ENCODE measurements around the gene ZBTB34. TPM values are rescaled to one million over a fixed set of nuclear protein-coding genes. Genes with fewer than 3 reads are reported as not detected.

Gene ZBTB34
- total RNA-seq, 2 experiments from 2014 or later: 2.5 to 2.9 TPM

DNA sequence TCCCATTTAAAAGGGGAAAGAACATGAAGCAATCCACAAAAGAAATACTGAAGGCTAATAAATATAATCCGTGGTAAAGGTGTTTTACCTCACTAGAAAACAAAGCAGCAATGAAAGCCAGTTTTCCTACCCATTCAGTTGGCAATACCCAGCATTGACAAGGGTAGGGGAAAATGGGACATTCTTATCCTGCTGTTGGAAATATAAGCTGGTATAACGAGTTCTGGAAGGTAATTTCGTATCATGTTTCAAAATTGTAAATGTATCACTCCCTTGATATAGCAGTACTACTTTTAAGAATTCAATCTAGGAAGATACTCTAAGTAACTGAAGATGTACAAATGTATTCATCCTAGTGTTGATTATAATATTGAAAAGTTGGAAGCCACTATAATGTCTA lies 31.2 kb downstream of the ZBTB34 start:
- Mint-ChIP-seq H3K27me3 (peaks cover 6% of the 10 kb centered on the region), H3K36me3 (ENCODE audit: low read depth) (no peaks in the 10 kb centered on the region), H3K9me3 (no peaks in the 10 kb centered on the region), H3K4me1 (ENCODE audit: low read depth) (no peaks in the 10 kb centered on the region), H3K27ac (no peak overlapping the region), H3K4me3 (no peak overlapping the region)
- no peak for ATAC-seq (ENCODE audit: poor library complexity)
- intact Hi-C loops (cut with DNase I, micrococcal nuclease): no loop called here
- Histone ChIP-seq H3K27ac (ENCODE audit: low read depth in 1 of 2, low read length in 2 of 2) (no peak overlapping the region), H3K36me3 (ENCODE audit: insufficient read depth, low read length) (no peaks in the 10 kb centered on the region), H3K4me3 (ENCODE audit: low read length) (no peak overlapping the region), H3K27me3 (ENCODE audit: control insufficient read depth in 1 of 2, insufficient read depth in 2 of 2, low read length in 2 of 2) (no peaks in the 10 kb centered on the region), H3K9me3 (ENCODE audit: control insufficient read depth in 1 of 2, insufficient read depth in 1 of 2, low read length in 2 of 2) (no peaks in the 10 kb centered on the region), H3K4me1 (ENCODE audit: insufficient read depth, low read length) (no peaks in the 10 kb centered on the region)
- TF ChIP-seq CTCF (IDR thresholded peaks at IDR 0.05): no peak
- ChIA-PET CTCF (no interaction called here), POLR2A (no interaction called here)
- DNase-seq: no peak

- no peak for ATAC-seq (ENCODE audit: poor library complexity)
- Histone ChIP-seq H3K36me3 (ENCODE audit: insufficient read depth, low read length) (no peaks in the 10 kb centered on the region), H3K27me3 (ENCODE audit: control insufficient read depth in 1 of 2, insufficient read depth in 2 of 2, low read length in 2 of 2) (peaks cover 0 to 2% of the 10 kb centered on the region in 2 experiments), H3K27ac (ENCODE audit: low read depth in 1 of 2, low read length in 2 of 2) (no peak overlapping the region), H3K4me3 (ENCODE audit: low read length) (no peak overlapping the region), H3K4me1 (ENCODE audit: insufficient read depth, low read length) (no peaks in the 10 kb centered on the region), H3K9me3 (ENCODE audit: control insufficient read depth in 1 of 2, insufficient read depth in 1 of 2, low read length in 2 of 2) (no peaks in the 10 kb centered on the region)
- TF ChIP-seq CTCF (IDR thresholded peaks at IDR 0.05): no peak
- Mint-ChIP-seq H3K27ac (no peak overlapping the region), H3K36me3 (ENCODE audit: low read depth) (no peaks in the 10 kb centered on the region), H3K9me3 (no peaks in the 10 kb centered on the region), H3K4me3 (no peak overlapping the region), H3K4me1 (ENCODE audit: low read depth) (no peaks in the 10 kb centered on the region), H3K27me3 (peaks cover 6% of the 10 kb centered on the region)
- POLR2A ChIA-PET: no interaction called here
- CTCF ChIA-PET: no interaction called here
- intact Hi-C loops (cut with DNase I, micrococcal nuclease): no loop called here
- no peak for DNase-seq
Measured at GRCh38 chr9:126893079-126893478, 32.6 kb downstream of the ZBTB34 start.

- H3K9me3 ChIP-seq (ENCODE audit: control insufficient read depth in 1 of 2, insufficient read depth in 1 of 2, low read length in 2 of 2): no peaks in the 10 kb centered on the region
- TF ChIP-seq CTCF (IDR thresholded peaks at IDR 0.05): no peak
- Mint-ChIP-seq H3K27me3 (peaks cover 6% of the 10 kb centered on the region), H3K27ac (no peak overlapping the region), H3K36me3 (ENCODE audit: low read depth) (no peaks in the 10 kb centered on the region), H3K4me3 (no peak overlapping the region), H3K4me1 (ENCODE audit: low read depth) (no peaks in the 10 kb centered on the region), H3K9me3 (no peaks in the 10 kb centered on the region)
- no peak overlapping the region for H3K4me3 ChIP-seq (ENCODE audit: low read length)
- H3K36me3 ChIP-seq (ENCODE audit: insufficient read depth, low read length): no peaks in the 10 kb centered on the region
- ATAC-seq (ENCODE audit: poor library complexity) (no peak), DNase-seq (no peak)
- H3K27ac ChIP-seq (ENCODE audit: low read depth in 1 of 2, low read length in 2 of 2): no peak overlapping the region
- H3K27me3 ChIP-seq (ENCODE audit: control insufficient read depth in 1 of 2, insufficient read depth in 2 of 2, low read length in 2 of 2): peaks cover 0 to 2% of the 10 kb centered on the region in 2 experiments
- ChIA-PET POLR2A (no interaction called here), CTCF (no interaction called here)
- H3K4me1 ChIP-seq (ENCODE audit: insufficient read depth, low read length): no peaks in the 10 kb centered on the region
- intact Hi-C loops (cut with DNase I, micrococcal nuclease): no loop called here
Measured at GRCh38 chr9:126894052-126894603, 33.7 kb downstream of the ZBTB34 start.

All from CD4-positive, alpha-beta T cell (primary cell).